PFSK-1 (cell line): ENCODE results near the gene NEUROG2.

ENCODE experiments used
- POLR2AphosphoS5 ChIP-seq: IDR thresholded peaks from 2 replicates; pipeline ENCODE4 v1.6.1; 2012; ENCODE audit warnings: low read depth, mild to moderate bottlenecking, control low read depth, low read length, moderate library complexity
- SIN3A ChIP-seq: IDR thresholded peaks from 2 replicates; pipeline ENCODE4 v1.6.1; 2012; ENCODE audit warnings: mild to moderate bottlenecking, low read length, moderate library complexity, borderline replicate concordance; ENCODE audit not compliant: insufficient read depth
- TAF1 ChIP-seq: IDR thresholded peaks from 2 replicates; pipeline ENCODE4 v1.6.1; 2012; ENCODE audit warnings: low read length, control low read depth, borderline replicate concordance; ENCODE audit not compliant: insufficient read depth
- TF ChIP-seq, protein P1 (sequence below), 2 experiments: IDR thresholded peaks; 2 replicates each; pipeline versions ENCODE4 v1.6.1 to v1.8.0; 2011 to 2012; ENCODE audit warnings: low read depth in 2 of 2, low read length in 2 of 2, control low read depth in 1 of 2, inconsistent platforms in 1 of 2, mild to moderate bottlenecking in 1 of 2, moderate library complexity in 1 of 2; ENCODE audit not compliant: insufficient read depth in 1 of 2

DNA sequence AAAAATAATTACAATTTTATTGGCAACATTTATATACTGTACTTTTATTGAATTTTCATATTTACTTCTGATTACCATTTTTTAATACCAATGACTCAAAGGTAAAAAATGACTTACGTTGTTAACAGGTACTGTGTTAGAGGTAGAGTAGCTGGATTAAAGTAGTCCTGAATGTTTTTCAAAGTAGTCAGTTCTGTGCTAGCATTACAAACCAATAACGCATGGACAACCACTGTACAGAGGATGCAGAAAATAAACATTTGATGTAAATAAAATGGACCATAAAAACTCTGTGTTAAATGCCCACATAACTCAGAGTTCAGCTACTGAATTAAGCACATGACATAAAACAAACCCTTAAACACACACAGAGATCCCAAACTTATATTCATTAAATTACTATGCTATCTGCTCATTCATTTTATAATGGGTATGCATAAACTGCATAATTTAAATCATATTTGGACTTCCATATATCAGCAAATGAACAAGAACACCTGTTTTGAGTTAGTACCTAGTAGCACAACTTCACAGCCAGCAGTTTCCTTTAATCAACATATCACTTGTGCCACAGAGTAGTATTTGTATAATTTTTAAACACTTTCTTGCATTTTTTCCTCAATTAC lies 46.4 kb upstream of the NEUROG2 start:
- TF ChIP-seq, protein P1, sequence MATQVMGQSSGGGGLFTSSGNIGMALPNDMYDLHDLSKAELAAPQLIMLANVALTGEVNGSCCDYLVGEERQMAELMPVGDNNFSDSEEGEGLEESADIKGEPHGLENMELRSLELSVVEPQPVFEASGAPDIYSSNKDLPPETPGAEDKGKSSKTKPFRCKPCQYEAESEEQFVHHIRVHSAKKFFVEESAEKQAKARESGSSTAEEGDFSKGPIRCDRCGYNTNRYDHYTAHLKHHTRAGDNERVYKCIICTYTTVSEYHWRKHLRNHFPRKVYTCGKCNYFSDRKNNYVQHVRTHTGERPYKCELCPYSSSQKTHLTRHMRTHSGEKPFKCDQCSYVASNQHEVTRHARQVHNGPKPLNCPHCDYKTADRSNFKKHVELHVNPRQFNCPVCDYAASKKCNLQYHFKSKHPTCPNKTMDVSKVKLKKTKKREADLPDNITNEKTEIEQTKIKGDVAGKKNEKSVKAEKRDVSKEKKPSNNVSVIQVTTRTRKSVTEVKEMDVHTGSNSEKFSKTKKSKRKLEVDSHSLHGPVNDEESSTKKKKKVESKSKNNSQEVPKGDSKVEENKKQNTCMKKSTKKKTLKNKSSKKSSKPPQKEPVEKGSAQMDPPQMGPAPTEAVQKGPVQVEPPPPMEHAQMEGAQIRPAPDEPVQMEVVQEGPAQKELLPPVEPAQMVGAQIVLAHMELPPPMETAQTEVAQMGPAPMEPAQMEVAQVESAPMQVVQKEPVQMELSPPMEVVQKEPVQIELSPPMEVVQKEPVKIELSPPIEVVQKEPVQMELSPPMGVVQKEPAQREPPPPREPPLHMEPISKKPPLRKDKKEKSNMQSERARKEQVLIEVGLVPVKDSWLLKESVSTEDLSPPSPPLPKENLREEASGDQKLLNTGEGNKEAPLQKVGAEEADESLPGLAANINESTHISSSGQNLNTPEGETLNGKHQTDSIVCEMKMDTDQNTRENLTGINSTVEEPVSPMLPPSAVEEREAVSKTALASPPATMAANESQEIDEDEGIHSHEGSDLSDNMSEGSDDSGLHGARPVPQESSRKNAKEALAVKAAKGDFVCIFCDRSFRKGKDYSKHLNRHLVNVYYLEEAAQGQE (IDR thresholded peaks at IDR 0.05; ENCODE audit: insufficient read depth in 1 of 2, low read depth in 2 of 2, low read length in 2 of 2) = no peak
- TF ChIP-seq TAF1 (no peak), POLR2AphosphoS5 (no peak), SIN3A (no peak)
